Frontal cortex (tissue), 4 donors: ENCODE results near the gene STEAP1B. TPM values are rescaled to one million over a fixed set of nuclear protein-coding genes. Genes with fewer than 3 reads are reported as not detected.
"Not testable (repeated sequence)": the region's sequence is repeated elsewhere in the genome, so short reads cannot be mapped to it uniquely, and the experiment has no call there.

Experiments
- DNase-seq, 2 donors: peaks; one replicate each; pipeline ENCODE4 v3.0.0; 2012; ENCODE audit warnings: low spot score in 2 of 2
- FAIRE-seq: peaks from 2 replicates; lab custom pipeline; 2012; peaks lifted over from hg19 to GRCh38; lab: Jason Lieb, UNC
- total RNA-seq: library from RNA; depleted of rRNA; stranded (reverse); fragments of >200 nt; gene quantifications from one replicate; pipeline ENCODE4 v1.2.3, GENCODE V29; 2014
- donor health status: control.
- donor health status: control.
- donor health status: control.

STEAP1B gene
- total RNA-seq, 1 donor from 2014 or later, result 2.4 TPM

DNA sequence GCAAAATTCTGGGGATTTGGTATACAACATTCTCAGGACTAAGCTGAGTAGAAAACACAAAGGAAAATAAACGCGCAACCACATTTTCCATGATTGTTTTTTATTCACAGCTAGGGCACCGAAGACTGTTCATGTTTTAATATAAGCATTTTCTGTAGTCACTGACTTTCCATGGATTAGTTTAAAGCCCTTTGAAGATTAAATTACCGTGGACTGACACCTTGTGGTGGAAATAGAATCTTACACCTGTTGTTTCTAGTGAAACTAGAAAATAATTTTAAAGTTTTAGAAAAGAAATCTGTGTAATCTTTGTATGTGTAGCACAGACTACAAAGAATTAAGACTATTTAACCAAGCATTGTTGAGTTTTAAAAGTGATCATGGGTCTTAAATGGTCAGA is 1.3 kb upstream of the STEAP1B start:
- not testable (repeated sequence) for FAIRE-seq
- DNase-seq, result peak in 1 of 2 donors; percentile 19

DNA sequence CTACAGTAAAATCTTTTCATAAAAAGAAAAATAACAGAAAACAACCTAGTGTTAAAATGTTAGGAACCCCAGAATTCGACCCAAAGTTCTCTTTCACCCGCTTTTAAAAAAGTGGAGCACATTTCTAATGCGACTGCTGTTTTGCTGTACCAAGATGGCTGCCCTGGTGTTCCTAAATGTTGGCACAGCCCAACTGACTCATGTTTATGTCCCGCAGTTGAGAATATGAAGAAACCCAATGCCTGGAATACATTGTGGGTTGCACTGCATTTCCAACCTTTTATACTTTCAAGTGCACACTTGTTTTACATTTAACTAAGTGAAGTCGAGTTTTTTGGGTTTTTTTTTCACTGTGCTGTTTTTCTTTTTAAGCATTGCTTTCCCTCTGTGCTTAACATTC is 944 bp downstream of the STEAP1B start:
- DNase-seq, result no peak
- no peak for FAIRE-seq

DNA sequence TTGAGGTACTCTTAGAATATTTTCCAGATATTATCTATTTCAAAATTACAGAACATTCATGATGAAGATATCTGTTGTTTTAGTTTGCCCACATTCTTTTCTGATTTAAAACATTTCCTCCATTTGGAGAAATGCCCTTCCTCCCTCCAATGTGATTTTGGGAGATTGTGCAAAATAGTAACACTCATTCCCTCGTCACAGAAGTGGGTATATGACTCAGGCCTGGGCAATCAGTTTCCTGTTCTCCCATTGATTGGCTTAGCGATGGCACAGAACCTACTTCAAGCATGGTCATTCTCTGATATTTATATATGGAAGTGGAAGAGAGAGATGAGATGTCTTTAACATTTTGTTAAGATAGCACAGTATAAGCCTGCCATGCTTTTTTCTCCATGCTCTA is 3.1 kb downstream of the STEAP1B start:
- FAIRE-seq, DNase-seq: not testable (repeated sequence)

DNA sequence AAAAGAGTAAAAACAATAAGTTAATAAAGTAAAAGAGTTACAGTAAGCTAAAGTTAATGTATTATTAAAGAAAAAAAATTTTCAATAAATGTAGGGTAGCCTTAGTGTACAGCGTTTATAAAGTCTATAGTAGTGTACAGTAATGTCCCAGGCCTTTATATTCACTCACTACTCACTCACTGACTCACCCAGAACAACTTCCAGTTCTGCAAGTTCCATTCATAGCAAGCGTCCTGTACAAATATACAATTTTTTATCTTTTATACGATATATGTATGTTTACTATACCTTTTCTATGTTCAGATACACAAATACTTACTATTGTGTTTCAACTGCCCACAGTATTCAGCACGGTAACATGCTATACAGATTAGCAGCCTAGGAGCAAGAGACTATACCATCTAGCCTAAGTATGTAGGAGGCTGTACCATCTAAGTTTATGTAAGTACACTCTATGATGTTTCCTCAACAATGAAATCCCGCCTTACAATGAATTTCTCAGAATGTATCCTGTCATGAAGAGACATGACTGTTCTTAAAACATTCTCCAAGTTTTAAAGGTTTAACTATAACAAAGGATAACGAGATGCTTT is 3.6 kb downstream of the STEAP1B start:
- DNase-seq, FAIRE-seq: not testable (repeated sequence)

DNA sequence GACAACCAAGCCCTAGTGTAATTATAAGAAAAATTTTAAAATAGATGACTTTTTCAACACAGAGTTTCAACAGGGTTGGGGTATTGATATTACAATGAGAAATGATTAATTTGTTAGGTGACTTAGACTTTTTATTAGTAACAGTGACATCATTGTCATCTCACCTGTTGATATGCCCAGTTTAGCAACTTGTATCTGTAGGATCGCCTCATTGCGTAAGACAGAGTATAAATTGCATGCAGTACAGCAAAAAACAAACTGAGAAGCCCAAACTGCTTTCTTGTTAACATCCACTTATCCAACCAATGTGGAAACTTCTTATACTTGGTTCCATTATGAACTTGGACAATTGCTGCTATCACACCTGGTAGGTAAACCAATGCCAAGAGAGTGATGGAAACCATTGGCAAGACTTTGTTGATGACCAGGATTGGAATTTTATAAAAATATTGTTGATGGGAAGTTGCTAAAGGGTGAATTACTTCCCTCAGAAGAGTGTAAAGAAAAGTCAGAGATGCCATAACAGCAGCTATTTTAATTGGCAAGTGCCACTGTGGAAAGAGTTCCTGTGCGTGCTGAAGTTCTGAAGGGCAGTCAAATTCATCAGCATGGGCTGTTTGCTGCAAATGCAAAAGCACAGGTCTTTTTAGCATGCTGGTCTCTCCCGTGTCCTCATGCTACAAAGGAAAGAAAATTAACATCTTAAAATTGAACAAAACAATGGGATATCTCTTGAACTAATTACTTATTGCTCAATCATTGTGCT is 6.6 kb downstream of the STEAP1B start:
- not testable (repeated sequence) for FAIRE-seq, DNase-seq

DNA sequence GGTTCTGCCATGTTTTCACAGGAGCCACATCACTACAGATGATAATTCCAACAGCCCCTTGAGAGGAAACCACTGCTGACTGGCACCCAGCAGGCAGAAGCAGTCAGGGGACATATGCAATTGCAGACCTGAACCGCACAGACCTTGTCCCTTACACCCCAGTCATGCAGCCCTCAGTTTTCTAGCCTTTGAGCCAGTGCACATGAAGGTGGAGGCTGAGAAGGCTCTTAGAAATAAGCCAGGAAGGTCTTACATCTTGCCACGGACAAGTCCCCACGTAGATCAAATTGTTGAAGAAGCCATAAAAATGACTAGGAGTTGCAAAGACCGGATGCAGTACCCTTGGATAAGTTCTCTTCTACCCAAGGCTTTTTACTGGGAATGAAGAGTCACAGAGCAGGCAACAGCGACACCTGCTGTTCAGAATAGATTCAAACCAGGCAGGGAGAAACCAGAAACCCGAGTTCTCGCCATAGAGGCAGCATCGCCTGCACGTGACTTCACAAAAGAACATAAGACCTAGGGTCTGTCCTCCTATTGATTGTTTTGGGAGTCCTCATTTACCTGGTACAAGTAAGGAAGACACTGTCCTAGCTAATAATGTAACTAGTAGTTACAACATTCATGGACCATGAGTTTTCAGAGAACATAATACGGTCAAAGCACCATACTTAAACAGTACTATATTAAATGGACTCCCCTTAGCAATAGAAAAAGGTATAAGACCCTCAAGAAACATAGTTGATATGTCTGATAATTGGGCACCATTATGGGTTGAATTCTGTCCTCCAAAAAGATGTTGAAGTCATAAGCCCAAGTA is 11.1 kb downstream of the STEAP1B start:
- FAIRE-seq (peak; percentile 34), DNase-seq (peak; percentile 48 to 59)

DNA sequence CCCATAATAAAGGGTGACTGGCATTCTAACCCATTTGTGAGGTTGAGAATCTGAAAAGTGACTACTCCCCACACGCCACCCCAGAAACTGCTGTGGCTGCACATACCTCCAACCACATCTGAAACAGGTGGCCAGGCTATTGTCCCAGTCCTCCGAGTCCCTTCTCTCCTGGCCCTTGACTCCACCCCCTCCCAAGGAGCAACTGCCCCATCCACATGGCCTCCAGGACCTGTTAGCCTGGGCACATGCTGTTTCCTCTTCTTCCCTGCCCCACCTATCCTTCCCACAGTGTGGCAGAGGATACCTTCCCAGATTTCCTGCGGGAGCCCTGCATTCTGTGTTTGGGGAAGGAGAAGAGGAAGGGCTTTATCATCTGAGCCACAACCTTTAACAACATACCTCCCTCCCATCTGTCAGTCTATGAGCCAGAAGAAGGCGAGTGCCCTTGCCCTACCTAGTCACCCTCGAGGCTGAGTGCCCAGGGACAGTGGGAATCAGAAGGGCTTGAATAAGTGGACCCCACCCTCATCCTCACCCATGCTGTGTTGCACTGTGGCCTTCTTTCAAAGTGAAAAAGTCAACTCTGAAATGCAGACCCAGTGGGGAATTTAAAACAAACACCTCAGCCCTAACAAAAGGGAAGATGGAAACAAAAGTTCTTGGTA is 11.9 kb downstream of the STEAP1B start:
- FAIRE-seq (no peak), DNase-seq (no peak)

DNA sequence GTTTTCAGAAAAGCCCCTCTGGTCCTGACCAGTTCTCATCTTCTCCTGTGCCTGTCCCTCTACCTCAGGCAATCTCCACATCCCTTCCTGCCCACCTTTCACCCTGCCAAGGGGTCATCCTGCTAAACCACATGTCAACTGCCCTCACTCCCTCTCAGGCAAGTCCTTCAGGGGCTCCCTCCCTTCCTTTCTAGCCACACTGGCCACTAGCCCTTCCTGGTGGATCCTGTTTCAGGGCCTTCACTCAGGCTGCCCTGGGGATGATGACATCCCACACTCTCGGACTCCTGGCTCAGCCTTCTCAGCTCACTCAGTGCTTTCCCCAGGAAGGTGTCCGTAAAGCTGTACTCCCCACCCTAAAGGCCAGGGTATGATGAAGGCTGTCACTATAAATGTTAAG is 13.4 kb downstream of the STEAP1B start:
- DNase-seq (no peak), FAIRE-seq (no peak)

DNA sequence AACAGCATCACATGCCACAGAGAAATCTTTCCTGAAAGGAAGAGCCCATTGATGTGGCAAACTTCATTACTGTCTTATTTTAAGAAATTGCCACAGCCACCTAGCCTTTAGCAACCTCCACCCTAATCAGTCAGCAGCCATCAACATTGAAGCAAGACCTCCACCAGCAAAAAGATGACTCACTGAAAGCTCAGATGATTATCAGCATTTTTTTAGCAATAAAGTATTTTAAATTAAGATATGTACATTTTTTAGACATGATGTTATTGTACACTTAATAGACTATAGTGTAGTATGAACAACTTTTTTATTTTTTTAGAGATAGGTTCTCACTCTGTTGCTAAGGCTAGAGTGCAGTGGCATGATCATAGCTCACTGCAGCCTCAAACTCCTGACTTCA is 14.8 kb downstream of the STEAP1B start:
- no peak for FAIRE-seq
- no peak for DNase-seq

DNA sequence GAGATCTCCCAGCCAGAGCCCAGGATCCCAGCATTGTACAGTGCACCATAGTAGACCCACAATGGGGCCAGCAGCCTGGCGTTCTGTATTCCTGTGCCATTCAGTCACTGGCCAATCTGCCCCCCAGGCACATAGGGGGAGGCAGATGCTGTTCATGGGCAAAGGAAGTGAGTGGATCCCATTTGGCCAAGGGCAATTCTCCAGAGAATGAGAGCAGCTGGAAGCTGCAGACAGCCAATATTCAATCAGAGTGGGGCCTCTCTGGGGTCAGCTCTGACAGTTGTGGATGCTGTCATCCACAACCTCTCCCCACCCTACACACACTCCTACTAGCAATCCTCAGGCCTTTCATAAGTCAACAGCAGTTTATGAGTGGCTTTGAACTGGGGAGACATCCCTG is 17.5 kb downstream of the STEAP1B start:
- FAIRE-seq (no peak), DNase-seq (no peak)

DNA sequence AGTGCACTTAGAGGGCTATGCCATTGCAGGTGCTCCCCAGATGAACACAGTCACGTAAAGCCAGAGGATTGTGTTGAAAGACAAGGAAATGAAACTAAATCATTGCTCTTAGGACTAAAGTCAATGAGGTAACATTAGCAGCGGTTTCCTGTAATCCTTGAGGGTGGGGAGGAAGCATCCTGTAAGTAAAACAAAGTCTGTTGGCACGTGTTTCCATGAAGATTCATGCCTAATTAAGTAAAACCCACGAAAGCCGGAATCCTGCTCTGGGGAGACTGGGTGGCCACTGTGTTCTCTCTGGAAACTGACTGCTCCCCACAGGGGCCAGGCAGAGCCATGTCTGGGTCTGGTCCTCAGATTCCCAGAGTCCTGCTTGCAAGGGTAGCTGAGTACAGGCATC is 18.3 kb downstream of the STEAP1B start:
- FAIRE-seq (no peak), DNase-seq (no peak)

DNA sequence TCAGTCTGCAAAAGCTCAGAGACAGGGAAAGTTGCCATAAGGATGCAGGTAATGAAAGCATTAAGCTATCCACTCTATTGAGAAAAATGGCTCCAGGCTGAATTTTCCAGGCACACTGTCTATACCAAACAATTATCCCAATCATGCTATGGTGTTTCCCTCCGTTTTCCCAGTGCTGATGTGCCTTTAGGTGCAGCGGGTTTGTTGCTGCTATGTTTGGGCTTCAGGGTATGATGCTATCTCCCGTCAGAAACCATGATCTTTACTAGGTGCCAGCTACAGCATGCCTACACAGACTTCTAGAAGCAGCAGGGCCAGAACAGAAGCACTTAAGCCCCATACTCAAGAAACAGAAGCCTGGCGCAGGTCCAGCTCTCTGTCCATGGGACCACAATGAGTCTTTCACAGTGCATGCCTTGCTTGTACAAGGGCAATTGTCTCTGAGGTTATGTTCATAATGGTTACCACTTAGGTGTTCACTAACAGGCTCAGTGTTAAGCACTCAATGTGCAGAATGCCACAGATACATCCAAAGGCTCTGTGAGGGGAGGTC is 19.4 kb downstream of the STEAP1B start:
- FAIRE-seq, result no peak

DNA sequence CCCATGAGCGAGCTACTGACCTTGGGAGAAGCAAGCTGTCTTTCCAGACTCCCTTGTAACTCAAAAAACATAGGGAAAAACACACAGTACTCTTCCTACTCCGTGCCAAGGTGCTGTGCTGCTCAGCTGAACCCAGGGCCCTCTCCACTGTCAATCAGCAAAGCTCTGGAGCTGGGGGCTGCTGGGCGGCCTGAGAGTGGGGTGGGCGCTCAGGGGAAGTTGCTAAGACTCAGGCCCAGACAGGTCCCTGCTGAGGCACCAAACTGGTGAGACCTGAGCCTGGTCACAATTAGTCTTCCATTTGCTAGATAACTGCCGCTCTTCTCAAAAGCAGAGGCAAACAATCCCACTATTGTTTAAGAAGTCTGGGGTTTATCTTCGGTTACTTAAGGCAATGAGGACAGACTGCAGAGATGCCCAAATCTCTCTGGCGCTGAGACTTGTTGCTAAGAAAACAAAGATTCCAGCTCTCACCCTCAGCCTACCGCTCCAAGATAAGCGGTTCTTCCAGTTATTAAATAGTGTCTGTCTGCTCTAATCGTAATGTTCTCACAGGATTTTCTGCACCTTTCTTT is 22.0 kb downstream of the STEAP1B start:
- DNase-seq (no peak), FAIRE-seq (no peak)

More for the DNA sequence above, 19.4 kb downstream of the STEAP1B start:
- no peak for DNase-seq

DNA sequence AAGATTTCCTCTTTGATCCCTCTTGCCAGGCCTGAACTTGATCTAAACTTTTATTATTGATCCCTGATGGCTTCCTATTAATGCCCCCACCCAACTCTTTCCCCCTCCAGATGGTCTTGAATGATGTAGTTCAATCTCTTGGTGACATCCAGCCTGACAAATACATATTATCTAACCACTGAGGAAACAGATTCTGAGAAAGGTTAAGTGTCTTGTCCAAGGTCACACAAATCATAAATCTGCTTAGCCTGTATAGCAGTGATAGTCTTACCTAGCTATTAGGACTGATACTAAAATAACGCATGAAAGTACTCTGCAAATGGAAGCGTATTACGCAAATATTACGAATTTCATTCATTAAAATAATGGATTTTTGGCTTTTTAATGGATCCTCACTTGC is 22.7 kb downstream of the STEAP1B start:
- FAIRE-seq (no peak), DNase-seq (no peak)

DNA sequence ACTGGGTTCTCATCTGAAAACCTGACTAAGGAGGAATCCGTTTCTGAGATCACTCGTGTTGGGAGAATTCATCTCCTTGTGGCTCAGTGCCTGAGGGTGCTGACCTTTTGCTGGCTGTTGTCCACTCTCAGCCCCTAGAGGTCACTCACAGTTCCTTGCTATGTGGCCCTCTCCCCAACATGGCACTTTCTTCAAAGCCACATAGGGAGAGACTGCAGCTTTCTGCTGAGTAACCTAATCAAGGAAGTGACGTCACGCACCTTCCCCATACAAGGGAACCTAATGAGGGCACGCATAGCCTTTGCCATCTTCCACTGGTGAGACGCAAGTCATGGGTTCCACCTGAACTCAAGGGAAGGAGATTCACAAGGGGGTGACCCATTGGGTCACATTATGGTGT is 23.2 kb downstream of the STEAP1B start:
- DNase-seq, result no peak
- no peak for FAIRE-seq

DNA sequence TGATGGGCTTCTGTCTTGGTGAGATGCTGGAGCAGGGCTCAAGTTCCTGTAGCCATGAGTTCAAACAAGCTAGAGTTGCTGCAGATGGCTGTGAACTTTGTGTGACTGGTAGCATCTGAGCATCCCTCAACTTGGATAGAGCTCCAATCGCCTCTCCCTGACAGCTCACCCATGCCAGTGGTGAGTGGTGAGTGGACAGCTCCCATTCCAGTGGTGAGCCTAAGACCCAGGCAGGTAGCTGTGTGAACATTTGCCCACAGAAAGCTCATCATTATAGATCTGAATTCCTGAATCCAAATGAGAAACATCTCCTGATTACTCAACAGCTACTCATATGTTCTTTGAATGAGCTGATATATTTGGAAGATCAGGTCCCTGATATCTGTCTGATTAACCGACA is 25.3 kb downstream of the STEAP1B start:
- DNase-seq (no peak), FAIRE-seq (no peak)

DNA sequence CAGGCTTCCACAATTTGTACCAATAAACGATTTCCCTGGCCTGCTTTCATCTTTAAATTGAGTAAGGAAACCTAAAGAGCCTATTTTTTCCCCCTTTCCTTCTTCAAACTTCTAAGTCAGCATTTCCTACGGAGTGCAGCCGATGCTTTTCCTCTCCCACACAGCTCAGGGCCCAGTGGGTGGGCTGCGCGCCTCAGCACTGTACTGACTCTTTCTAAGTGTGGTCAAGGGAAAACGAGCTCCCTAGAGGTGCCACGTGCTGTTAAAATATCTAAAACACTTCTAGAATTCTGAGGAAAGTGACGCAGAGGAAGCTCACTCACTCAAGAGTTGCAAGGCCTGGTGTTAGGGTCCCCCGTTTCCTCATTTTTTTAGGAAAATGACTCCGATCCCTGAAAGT is 29.0 kb downstream of the STEAP1B start:
- DNase-seq (no peak), FAIRE-seq (no peak)

DNA sequence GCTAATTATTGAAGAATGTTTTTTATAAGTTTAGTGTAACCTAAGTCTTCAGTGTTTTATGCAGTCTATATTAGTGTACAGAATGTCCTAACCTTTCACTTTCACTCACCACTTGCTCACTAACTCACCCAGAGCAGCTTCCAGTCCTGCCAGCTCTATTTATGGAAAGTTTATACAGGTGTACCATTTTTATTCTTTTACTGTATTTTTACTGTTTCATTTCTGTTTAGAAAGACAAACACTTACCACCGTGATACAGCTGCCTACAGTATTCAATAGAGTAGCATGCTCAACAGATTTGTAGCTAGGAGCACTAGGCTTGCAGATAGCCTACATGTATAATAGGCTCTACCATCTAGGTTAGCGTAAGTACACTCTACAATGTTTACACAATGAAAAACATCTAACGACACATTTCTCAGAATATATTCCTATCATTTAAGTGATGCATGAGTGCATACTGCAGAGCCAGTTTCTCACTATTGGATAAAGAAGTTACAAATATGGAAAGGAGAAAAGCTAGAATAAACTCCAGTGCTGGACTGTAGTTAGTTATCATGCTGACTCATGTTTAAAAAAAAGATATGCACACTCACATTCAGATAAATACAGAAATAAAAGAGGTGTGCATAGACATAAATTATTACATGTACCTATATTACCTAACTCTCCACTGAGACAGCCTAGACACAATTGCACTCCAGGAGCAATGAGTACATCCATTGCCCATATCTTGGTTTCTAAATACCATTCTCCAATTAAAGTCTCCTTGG is 30.4 kb downstream of the STEAP1B start:
- FAIRE-seq (no peak), DNase-seq (no peak)

DNA sequence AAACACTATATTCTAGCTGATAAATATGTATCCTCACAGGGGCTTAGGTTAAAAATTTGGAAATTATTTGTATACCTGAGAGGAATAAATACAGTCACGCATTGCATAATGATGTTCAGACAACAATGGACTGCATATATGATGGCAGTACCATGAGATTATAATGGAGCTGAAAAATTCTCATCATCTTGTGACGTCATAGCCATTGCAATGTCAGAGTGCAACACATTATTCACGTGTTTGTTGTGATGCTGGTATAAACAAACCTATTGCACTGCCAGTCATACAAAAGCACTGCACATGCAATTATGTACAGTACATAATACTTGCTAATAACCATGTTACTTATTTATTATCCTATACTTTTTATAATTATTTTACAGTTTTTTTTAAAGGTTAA is 31.4 kb downstream of the STEAP1B start:
- DNase-seq, result no peak
- FAIRE-seq, result no peak
